H1 (cell line): Measurements from ENCODE around the gene GLB1L2. TPM values are rescaled to one million over a fixed set of nuclear protein-coding genes. Genes with fewer than 3 reads are reported as not detected.

Source experiments
- BRCA1 ChIP-seq: IDR thresholded peaks from 2 replicates; pipeline ENCODE4 v1.6.1; 2012; ENCODE audit warnings: low read depth, low read length, improper control_type of control experiment
- GTF2F1 ChIP-seq: IDR thresholded peaks from 2 replicates; pipeline ENCODE4 v1.6.1; 2012; ENCODE audit warnings: low read depth, low read length, improper control_type of control experiment, borderline replicate concordance
- polyA plus RNA-seq, 7 experiments: library from polyadenylated mRNA; depleted of rRNA in 3 of 7; stranded (reverse) in 5 of 7; unstranded in 2 of 7; fragments of >200 nt in 5 of 7; fragments of 200-250 nt in 2 of 7; gene quantifications; 1 replicate in 5 of 7; 2 replicates in 1 of 7; 4 replicates in 1 of 7; pipeline versions ENCODE4 v1.2.1 to v1.2.3, GENCODE V29; 2011 to 2013; ENCODE audit warnings: missing spikeins in 2 of 7, mixed read lengths in 2 of 7
- total RNA-seq: library from RNA; stranded (reverse); fragmentation: NEBNext Ultra II Directional; extraction: Animal tissue kit (Norgen Biotek cat#: 25700); gene quantifications from 2 replicates; pipeline ENCODE4 v1.2.1, GENCODE V29; 2021
- TF ChIP-seq, protein P1 (sequence below): fragments of 300-600 bp; sonication (generic); IDR thresholded peaks from 2 replicates; pipeline ENCODE4 v1.7.1; 2012; ENCODE audit warnings: low read length, moderate library complexity, mild to moderate bottlenecking, inconsistent platforms; ENCODE audit not compliant: insufficient replicate concordance
- TF ChIP-seq, protein P2 (sequence below), 3 experiments: IDR thresholded peaks; 1 replicate in 2 of 3; 2 replicates in 1 of 3; pipeline versions ENCODE4 v1.5.1 to v1.6.1; 2011; ENCODE audit warnings: low read length in 3 of 3, mild to moderate bottlenecking in 3 of 3, inconsistent platforms in 2 of 3, low read depth in 1 of 3, moderate library complexity in 1 of 3; ENCODE audit not compliant: insufficient read depth in 1 of 3; ENCODE audit errors: control extremely low read depth in 1 of 3
- TF ChIP-seq, protein P3 (sequence below): IDR thresholded peaks from 2 replicates; pipeline ENCODE4 v1.6.1; 2012; ENCODE audit warnings: inconsistent platforms

Gene GLB1L2
- total and polyA plus RNA-seq, 2 of the 8 experiments (the other 6 are each of a cell fraction or from before 2014, with no cell fraction given), result 4.4 to 7.9 TPM

- TF ChIP-seq, protein P1, sequence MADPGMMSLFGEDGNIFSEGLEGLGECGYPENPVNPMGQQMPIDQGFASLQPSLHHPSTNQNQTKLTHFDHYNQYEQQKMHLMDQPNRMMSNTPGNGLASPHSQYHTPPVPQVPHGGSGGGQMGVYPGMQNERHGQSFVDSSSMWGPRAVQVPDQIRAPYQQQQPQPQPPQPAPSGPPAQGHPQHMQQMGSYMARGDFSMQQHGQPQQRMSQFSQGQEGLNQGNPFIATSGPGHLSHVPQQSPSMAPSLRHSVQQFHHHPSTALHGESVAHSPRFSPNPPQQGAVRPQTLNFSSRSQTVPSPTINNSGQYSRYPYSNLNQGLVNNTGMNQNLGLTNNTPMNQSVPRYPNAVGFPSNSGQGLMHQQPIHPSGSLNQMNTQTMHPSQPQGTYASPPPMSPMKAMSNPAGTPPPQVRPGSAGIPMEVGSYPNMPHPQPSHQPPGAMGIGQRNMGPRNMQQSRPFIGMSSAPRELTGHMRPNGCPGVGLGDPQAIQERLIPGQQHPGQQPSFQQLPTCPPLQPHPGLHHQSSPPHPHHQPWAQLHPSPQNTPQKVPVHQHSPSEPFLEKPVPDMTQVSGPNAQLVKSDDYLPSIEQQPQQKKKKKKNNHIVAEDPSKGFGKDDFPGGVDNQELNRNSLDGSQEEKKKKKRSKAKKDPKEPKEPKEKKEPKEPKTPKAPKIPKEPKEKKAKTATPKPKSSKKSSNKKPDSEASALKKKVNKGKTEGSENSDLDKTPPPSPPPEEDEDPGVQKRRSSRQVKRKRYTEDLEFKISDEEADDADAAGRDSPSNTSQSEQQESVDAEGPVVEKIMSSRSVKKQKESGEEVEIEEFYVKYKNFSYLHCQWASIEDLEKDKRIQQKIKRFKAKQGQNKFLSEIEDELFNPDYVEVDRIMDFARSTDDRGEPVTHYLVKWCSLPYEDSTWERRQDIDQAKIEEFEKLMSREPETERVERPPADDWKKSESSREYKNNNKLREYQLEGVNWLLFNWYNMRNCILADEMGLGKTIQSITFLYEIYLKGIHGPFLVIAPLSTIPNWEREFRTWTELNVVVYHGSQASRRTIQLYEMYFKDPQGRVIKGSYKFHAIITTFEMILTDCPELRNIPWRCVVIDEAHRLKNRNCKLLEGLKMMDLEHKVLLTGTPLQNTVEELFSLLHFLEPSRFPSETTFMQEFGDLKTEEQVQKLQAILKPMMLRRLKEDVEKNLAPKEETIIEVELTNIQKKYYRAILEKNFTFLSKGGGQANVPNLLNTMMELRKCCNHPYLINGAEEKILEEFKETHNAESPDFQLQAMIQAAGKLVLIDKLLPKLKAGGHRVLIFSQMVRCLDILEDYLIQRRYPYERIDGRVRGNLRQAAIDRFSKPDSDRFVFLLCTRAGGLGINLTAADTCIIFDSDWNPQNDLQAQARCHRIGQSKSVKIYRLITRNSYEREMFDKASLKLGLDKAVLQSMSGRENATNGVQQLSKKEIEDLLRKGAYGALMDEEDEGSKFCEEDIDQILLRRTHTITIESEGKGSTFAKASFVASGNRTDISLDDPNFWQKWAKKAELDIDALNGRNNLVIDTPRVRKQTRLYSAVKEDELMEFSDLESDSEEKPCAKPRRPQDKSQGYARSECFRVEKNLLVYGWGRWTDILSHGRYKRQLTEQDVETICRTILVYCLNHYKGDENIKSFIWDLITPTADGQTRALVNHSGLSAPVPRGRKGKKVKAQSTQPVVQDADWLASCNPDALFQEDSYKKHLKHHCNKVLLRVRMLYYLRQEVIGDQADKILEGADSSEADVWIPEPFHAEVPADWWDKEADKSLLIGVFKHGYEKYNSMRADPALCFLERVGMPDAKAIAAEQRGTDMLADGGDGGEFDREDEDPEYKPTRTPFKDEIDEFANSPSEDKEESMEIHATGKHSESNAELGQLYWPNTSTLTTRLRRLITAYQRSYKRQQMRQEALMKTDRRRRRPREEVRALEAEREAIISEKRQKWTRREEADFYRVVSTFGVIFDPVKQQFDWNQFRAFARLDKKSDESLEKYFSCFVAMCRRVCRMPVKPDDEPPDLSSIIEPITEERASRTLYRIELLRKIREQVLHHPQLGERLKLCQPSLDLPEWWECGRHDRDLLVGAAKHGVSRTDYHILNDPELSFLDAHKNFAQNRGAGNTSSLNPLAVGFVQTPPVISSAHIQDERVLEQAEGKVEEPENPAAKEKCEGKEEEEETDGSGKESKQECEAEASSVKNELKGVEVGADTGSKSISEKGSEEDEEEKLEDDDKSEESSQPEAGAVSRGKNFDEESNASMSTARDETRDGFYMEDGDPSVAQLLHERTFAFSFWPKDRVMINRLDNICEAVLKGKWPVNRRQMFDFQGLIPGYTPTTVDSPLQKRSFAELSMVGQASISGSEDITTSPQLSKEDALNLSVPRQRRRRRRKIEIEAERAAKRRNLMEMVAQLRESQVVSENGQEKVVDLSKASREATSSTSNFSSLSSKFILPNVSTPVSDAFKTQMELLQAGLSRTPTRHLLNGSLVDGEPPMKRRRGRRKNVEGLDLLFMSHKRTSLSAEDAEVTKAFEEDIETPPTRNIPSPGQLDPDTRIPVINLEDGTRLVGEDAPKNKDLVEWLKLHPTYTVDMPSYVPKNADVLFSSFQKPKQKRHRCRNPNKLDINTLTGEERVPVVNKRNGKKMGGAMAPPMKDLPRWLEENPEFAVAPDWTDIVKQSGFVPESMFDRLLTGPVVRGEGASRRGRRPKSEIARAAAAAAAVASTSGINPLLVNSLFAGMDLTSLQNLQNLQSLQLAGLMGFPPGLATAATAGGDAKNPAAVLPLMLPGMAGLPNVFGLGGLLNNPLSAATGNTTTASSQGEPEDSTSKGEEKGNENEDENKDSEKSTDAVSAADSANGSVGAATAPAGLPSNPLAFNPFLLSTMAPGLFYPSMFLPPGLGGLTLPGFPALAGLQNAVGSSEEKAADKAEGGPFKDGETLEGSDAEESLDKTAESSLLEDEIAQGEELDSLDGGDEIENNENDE, result no peak
- TF ChIP-seq BRCA1 (no peak), GTF2F1 (no peak)
- TF ChIP-seq, protein P2, sequence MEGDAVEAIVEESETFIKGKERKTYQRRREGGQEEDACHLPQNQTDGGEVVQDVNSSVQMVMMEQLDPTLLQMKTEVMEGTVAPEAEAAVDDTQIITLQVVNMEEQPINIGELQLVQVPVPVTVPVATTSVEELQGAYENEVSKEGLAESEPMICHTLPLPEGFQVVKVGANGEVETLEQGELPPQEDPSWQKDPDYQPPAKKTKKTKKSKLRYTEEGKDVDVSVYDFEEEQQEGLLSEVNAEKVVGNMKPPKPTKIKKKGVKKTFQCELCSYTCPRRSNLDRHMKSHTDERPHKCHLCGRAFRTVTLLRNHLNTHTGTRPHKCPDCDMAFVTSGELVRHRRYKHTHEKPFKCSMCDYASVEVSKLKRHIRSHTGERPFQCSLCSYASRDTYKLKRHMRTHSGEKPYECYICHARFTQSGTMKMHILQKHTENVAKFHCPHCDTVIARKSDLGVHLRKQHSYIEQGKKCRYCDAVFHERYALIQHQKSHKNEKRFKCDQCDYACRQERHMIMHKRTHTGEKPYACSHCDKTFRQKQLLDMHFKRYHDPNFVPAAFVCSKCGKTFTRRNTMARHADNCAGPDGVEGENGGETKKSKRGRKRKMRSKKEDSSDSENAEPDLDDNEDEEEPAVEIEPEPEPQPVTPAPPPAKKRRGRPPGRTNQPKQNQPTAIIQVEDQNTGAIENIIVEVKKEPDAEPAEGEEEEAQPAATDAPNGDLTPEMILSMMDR (IDR thresholded peaks at IDR 0.05; ENCODE audit: control extremely low read depth in 1 of 3, insufficient read depth in 1 of 3, low read depth in 1 of 3, low read length in 3 of 3), result no peak
- TF ChIP-seq, protein P3, sequence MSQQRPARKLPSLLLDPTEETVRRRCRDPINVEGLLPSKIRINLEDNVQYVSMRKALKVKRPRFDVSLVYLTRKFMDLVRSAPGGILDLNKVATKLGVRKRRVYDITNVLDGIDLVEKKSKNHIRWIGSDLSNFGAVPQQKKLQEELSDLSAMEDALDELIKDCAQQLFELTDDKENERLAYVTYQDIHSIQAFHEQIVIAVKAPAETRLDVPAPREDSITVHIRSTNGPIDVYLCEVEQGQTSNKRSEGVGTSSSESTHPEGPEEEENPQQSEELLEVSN, result no peak
Measured at GRCh38 chr11:134363592-134363991, 31.8 kb downstream of the GLB1L2 start (continued).
